ENCODE data around the gene DNAJC5G. TPM values are rescaled to one million over a fixed set of nuclear protein-coding genes. Genes with fewer than 3 reads are reported as not detected.
"Not testable (repeated sequence)": the region's sequence is repeated elsewhere in the genome, so short reads cannot be mapped to it uniquely, and the experiment has no call there.

DNAJC5G gene
- total RNA-seq, 2 experiments from 2014 or later: not detected

DNA sequence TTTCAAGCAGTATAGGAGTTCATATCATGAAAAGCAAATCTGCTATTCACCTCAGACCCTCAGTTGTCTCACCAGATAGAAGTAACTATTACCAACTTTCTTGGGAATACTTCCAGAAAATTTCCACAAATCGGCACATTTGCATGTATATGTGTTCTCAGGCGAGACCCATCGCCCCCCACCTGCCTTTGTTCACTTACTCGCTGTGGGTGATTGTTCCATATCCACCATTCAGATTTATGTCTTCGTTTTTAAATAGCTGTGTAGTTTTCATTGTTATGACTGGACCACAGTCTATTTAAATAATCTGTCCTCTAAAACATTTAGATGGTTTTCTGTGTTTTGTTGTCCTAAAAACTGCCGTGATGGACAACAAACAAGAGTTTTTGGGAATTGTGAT, 10.2 kb downstream of the DNAJC5G start:
- ChIA-PET POLR2A (no interaction called here), CTCF (interaction anchor here (7.2 kb wide), 1 partner anchor 17 kb away, joined by 74 read pairs; no protein-coding TSS in a partner anchor)
- Mint-ChIP-seq H3K27ac (no peak overlapping the region), H3K4me1 (ENCODE audit: low read depth) (no peaks in the 10 kb centered on the region), H3K9me3 (ENCODE audit: insufficient read depth) (no peaks in the 10 kb centered on the region), H3K27me3 (ENCODE audit: low read depth) (peaks cover 46% of the 10 kb centered on the region), H3K4me3 (no peak overlapping the region), H3K36me3 (ENCODE audit: low read depth) (no peaks in the 10 kb centered on the region)
- no peak for DNase-seq
- no peak for ATAC-seq

- DNase-seq (no peak), ATAC-seq (no peak)
- H3K27me3 Mint-ChIP-seq (ENCODE audit: low read depth): peaks cover 49% of the 10 kb centered on the region
- no peak overlapping the region for H3K27ac Mint-ChIP-seq
- no peaks in the 10 kb centered on the region for H3K9me3 Mint-ChIP-seq (ENCODE audit: insufficient read depth)
- H3K4me1 Mint-ChIP-seq (ENCODE audit: low read depth): peaks cover 2% of the 10 kb centered on the region
- ChIA-PET CTCF (interaction anchor here (0.7 to 7.3 kb wide), 4 partner anchors 8 to 23 kb away, joined by 3 to 61 read pairs (median 16); partner anchors contain the start of gene TRIM54), POLR2A (no interaction called here)
- H3K4me3 Mint-ChIP-seq: no peak overlapping the region
- no peaks in the 10 kb centered on the region for H3K36me3 Mint-ChIP-seq (ENCODE audit: low read depth)
Observed at GRCh38 chr2:27288610-27289009, 13.4 kb downstream of the DNAJC5G start.

DNA sequence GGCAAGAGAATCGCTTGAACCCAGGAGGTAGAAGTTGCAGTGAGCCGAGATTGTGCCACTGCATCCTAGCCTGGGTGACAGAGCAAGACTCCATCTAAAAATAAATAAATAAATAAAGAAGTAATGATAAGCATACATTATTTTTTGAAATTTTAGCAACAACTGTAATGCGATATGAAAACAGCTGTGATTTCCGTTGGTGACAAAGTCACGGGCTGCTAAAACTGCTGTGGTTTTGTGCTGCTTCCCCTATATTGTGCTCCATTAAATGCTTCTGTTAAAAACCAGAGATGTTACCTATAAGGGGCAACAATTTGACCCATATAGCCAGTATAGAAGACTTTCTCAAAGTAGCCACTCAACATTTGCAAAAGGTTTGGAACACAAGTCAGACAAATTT, 15.3 kb downstream of the DNAJC5G start:
- H3K27ac Mint-ChIP-seq: no peak overlapping the region
- H3K36me3 Mint-ChIP-seq (ENCODE audit: low read depth): no peaks in the 10 kb centered on the region
- DNase-seq (no peak), ATAC-seq (no peak)
- H3K4me1 Mint-ChIP-seq (ENCODE audit: low read depth): peaks cover 2% of the 10 kb centered on the region
- CTCF ChIA-PET: interaction anchor here (0.8 to 7.3 kb wide), 3 partner anchors 10 to 13 kb away, joined by 3 to 61 read pairs (median 23); partner anchors contain the start of gene TRIM54
- H3K27me3 Mint-ChIP-seq (ENCODE audit: low read depth): peaks cover 37% of the 10 kb centered on the region
- POLR2A ChIA-PET: no interaction called here
- H3K4me3 Mint-ChIP-seq: no peak overlapping the region
- no peaks in the 10 kb centered on the region for H3K9me3 Mint-ChIP-seq (ENCODE audit: insufficient read depth)

DNA sequence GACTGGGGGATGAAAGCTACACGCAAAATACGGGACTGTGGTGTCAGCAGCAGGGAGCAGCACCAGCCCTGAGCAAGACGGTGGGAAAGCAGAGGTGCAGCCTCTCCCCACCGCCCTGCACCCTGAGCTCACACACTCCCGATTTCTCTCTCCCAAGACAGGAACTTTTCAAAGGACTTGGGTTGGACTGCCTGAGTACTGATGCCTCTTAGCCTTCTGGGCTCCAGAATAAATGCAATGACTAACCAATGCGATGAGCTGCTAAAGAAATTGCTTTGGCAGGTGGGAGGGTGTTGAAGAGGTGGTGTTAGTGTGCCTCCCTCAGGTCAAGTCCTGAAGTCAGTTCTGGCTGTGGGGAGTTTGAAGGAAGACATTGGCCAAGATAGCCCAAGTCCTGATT, 16.6 kb downstream of the DNAJC5G start:
- Mint-ChIP-seq H3K27ac (no peak overlapping the region), H3K27me3 (ENCODE audit: low read depth) (peaks cover 27% of the 10 kb centered on the region), H3K4me1 (ENCODE audit: low read depth) (peaks cover 2% of the 10 kb centered on the region), H3K4me3 (no peak overlapping the region), H3K36me3 (ENCODE audit: low read depth) (no peaks in the 10 kb centered on the region), H3K9me3 (ENCODE audit: insufficient read depth) (no peaks in the 10 kb centered on the region)
- ChIA-PET CTCF (interaction anchor here (1.2 to 7.3 kb wide), 5 partner anchors 9 to 330 kb away, joined by 3 to 61 read pairs (median 4); partner anchors contain the start of gene TRIM54), POLR2A (interaction anchor here (0.9 kb wide), 1 partner anchor 31 kb away, joined by 3 read pairs; the partner anchor contains the start of gene MPV17)
- no peak for ATAC-seq
- no peak for DNase-seq

DNA sequence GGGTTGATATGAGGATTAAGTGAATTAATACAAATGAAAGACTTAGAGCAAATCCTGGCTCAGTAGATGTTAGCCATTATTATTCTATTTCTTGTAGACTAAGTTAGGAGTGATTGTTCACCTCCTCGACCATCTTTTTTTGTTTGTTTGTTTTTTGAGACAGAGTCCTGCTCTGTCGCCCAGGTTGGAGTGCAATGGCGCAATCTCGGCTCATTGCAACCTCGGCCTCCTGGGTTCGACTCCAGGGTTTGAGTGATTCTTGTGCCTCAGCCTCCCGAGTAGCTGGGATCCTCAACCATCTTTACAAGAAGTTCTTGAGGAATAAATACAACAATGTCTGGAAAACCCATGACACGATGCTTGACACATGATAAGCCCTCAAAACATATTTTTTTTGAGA, 19.7 kb downstream of the DNAJC5G start:
- ATAC-seq (no peak), DNase-seq (no peak)
- Mint-ChIP-seq H3K9me3 (ENCODE audit: insufficient read depth) (no peaks in the 10 kb centered on the region), H3K4me3 (no peak overlapping the region), H3K27ac (no peak overlapping the region), H3K36me3 (ENCODE audit: low read depth) (no peaks in the 10 kb centered on the region), H3K4me1 (ENCODE audit: low read depth) (peaks cover 2% of the 10 kb centered on the region), H3K27me3 (ENCODE audit: low read depth) (peaks cover 15% of the 10 kb centered on the region)
- CTCF ChIA-PET: interaction anchor here (3.9 kb wide), 1 partner anchor 8 kb away, joined by 36 read pairs; no protein-coding TSS in a partner anchor
- POLR2A ChIA-PET: no interaction called here

DNA sequence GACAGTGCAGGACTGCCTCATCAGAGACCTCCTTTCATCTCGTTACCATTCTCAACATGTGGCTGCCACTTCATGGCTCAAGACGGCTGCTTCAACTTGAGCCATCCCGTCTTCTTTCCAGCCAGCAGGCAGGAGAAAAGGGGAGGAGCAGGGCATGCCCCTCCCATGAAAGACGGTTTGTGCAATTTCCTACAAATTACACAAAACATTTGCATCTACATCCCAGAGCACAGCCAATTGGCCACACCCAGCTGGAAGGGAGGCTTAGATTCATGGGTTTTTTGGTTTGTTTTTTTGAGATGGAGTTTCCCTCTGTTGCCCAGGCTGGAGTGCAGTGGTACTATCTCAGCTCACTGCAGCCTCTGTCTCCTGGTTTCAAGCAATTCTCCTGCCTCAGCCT, 21.2 kb downstream of the DNAJC5G start:
- CTCF ChIA-PET: interaction anchor here (0.9 to 2.4 kb wide), 3 partner anchors 17 to 81 kb away, joined by 3 to 11 read pairs (median 3); no protein-coding TSS in a partner anchor
- no peak overlapping the region for H3K4me3 Mint-ChIP-seq
- POLR2A ChIA-PET: no interaction called here
- no peak for ATAC-seq
- DNase-seq: no peak
- H3K27ac Mint-ChIP-seq: no peak overlapping the region
- no peaks in the 10 kb centered on the region for H3K4me1 Mint-ChIP-seq (ENCODE audit: low read depth)
- no peaks in the 10 kb centered on the region for H3K9me3 Mint-ChIP-seq (ENCODE audit: insufficient read depth)
- H3K36me3 Mint-ChIP-seq (ENCODE audit: low read depth): no peaks in the 10 kb centered on the region
- peaks cover 14% of the 10 kb centered on the region for H3K27me3 Mint-ChIP-seq (ENCODE audit: low read depth)

DNA sequence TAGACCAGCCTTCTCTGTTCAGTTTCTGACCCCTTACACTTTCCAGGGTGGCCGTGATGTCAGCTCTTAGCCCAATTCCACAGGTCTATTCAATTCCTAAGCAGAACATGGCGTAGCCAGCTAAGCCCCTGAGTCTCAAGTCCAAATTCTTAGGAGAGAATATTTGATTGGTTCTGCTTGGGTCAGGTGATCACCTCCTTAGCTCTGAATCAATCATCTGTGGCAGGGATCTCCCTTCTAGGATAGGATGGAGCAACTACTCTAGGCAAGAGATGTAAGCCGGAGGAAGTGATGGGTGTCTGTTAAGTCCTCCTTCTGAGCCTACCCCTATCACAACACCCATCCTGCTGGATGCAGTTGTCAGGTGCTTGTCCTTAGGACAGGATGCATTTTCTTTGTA, 22.0 kb downstream of the DNAJC5G start:
- Mint-ChIP-seq H3K4me3 (no peak overlapping the region), H3K27me3 (ENCODE audit: low read depth) (peaks cover 8% of the 10 kb centered on the region), H3K4me1 (ENCODE audit: low read depth) (no peaks in the 10 kb centered on the region), H3K36me3 (ENCODE audit: low read depth) (no peaks in the 10 kb centered on the region), H3K27ac (no peak overlapping the region), H3K9me3 (ENCODE audit: insufficient read depth) (no peaks in the 10 kb centered on the region)
- DNase-seq (no peak), ATAC-seq (no peak)
- POLR2A ChIA-PET: no interaction called here
- CTCF ChIA-PET: interaction anchor here (0.9 to 2.4 kb wide), 3 partner anchors 17 to 81 kb away, joined by 3 to 11 read pairs (median 3); no protein-coding TSS in a partner anchor

DNA sequence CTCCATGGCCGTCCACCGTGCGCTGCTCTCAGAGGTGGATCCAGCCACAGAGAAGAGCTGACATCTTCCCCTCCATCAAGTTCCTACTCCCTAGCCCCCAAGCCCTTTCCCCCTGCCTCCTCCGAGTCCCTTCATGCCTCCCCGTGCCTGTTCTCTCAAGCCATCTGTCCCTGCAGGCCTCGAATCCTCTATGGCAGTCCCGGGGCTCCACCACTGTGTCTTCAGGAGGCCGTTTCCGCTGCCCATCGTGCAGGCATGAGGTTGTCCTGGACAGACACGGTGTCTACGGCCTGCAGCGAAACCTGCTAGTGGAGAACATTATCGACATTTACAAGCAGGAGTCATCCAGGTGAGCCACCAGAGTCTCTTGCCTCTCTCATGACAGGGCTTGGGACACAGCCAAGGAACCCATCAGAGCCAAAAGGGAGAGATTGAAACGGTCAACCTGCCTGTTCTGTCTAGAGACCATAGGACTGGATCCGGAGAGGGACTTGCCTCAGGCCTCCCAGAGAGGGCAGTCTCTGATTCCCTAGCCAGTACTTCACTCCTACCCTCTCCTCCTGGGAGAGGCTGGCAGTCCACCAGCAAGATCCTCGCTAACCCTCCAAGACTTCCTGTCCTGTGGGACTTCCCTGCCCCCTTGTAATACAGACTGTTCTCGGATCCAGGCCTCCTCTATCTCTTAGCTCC, 23.3 kb downstream of the DNAJC5G start:
- no peaks in the 10 kb centered on the region for H3K36me3 Mint-ChIP-seq (ENCODE audit: low read depth)
- no peaks in the 10 kb centered on the region for H3K27me3 Mint-ChIP-seq (ENCODE audit: low read depth)
- no peak overlapping the region for H3K27ac Mint-ChIP-seq
- no peak overlapping the region for H3K4me3 Mint-ChIP-seq
- DNase-seq: no peak
- H3K9me3 Mint-ChIP-seq (ENCODE audit: insufficient read depth): no peaks in the 10 kb centered on the region
- POLR2A ChIA-PET: no interaction called here
- CTCF ChIA-PET: no interaction called here
- ATAC-seq: no peak
- H3K4me1 Mint-ChIP-seq (ENCODE audit: low read depth): peaks cover 5% of the 10 kb centered on the region

DNA sequence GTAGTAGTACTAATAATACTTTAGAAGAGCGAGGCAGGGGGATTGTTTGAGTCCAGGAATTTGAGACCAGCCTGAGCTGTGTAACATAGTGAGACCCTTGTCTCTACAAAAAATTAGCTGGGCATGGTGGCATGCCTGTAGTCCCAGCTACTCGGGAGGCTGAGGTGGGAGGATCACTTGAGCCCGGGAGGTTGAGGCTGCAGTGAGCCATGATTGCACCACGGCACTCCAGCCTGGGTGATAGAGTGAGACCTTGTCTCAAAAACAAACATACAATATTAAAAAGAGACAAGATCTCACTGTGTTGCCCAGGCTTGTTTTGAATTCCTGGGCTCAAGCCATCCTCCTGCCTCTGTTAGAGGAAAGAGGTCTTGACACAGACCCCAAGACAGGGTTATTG, 25.4 kb downstream of the DNAJC5G start:
- not testable (repeated sequence) for H3K27me3 Mint-ChIP-seq (ENCODE audit: low read depth); H3K36me3 Mint-ChIP-seq (ENCODE audit: low read depth); H3K9me3 Mint-ChIP-seq (ENCODE audit: insufficient read depth); ATAC-seq; H3K4me3 Mint-ChIP-seq; H3K4me1 Mint-ChIP-seq (ENCODE audit: low read depth); H3K27ac Mint-ChIP-seq; DNase-seq
- ChIA-PET CTCF (interaction anchor here (0.6 to 5.0 kb wide), 7 partner anchors 9 to 213 kb away, joined by 3 to 74 read pairs (median 4); partner anchors contain the start of genes SLC30A3 and TRIM54), POLR2A (interaction anchor here (0.6 kb wide), 1 partner anchor 29 kb away, joined by 3 read pairs; no protein-coding TSS in a partner anchor)

GRCh38 chr2:27303093-27304025, 28.1 kb downstream of the DNAJC5G start:
- peak overlapping the region; percentile 56 for H3K4me3 Mint-ChIP-seq
- H3K36me3 Mint-ChIP-seq (ENCODE audit: low read depth): no peaks in the 10 kb centered on the region
- H3K9me3 Mint-ChIP-seq (ENCODE audit: insufficient read depth): no peaks in the 10 kb centered on the region
- ATAC-seq (peak; percentile 57), DNase-seq (peak; percentile 66)
- peaks cover 13% of the 10 kb centered on the region for H3K4me1 Mint-ChIP-seq (ENCODE audit: low read depth)
- ChIA-PET CTCF (interaction anchor here (0.6 to 5.0 kb wide), 52 partner anchors 9 to 532 kb away, joined by 3 to 74 read pairs (median 6); partner anchors contain the start of genes ABHD1, KHK, MPV17 and NRBP1), POLR2A (interaction anchor here (0.6 to 1.8 kb wide), 3 partner anchors 15 to 170 kb away, joined by 3 to 6 read pairs (median 5); partner anchors contain the start of gene MPV17)
- peak overlapping the region; percentile 58 for H3K27ac Mint-ChIP-seq
- H3K27me3 Mint-ChIP-seq (ENCODE audit: low read depth): peaks cover 4% of the 10 kb centered on the region

DNA sequence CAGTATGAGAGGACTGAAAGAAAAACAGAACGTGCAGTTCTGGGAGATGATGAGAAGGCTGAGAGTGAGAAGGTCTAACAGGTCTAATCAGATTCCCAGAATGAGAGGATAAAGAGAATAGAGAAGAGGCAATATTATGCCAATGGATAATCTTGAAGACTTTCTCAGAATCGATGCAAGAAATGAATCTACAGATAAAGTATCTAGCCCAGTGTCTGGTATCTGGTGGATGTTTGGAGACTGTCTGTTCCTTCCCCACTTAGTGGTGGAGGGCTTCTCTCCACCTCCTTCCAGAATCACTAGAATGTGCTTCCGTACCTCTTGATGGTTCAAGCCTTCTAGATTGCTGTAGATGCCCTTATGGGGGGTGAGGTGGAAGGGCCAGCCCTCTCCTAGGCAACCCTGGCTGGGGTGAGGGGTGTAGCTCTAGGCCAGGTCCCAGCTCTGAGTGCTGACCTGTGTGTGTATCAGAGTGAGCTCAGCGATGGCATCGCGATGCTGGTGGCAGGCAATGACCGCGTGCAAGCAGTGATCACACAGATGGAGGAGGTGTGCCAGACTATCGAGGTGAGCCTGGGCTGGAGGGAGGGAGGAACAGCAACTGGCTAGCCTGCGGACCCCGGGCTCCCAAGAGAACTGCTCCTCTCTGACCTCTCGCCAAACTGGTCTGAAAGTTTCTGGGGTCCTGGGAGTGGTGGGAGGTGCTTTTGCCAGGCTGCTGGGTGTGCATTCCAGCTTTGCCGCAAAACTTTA, 29.4 kb downstream of the DNAJC5G start:
- peaks cover 4% of the 10 kb centered on the region for H3K27me3 Mint-ChIP-seq (ENCODE audit: low read depth)
- H3K9me3 Mint-ChIP-seq (ENCODE audit: insufficient read depth): no peaks in the 10 kb centered on the region
- peaks cover 13% of the 10 kb centered on the region for H3K4me1 Mint-ChIP-seq (ENCODE audit: low read depth)
- no peak for ATAC-seq
- H3K4me3 Mint-ChIP-seq: no peak overlapping the region
- no peak for DNase-seq
- POLR2A ChIA-PET: no interaction called here
- no peak overlapping the region for H3K27ac Mint-ChIP-seq
- H3K36me3 Mint-ChIP-seq (ENCODE audit: low read depth): peaks cover 2% of the 10 kb centered on the region
- CTCF ChIA-PET: interaction anchor here (0.7 to 5.0 kb wide), 6 partner anchors 7 to 145 kb away, joined by 3 to 74 read pairs (median 11); partner anchors contain the start of genes SLC30A3, TRIM54 and ZNF513

Data from activated CD8-positive, alpha-beta T cell treated with anti-CD3 and anti-CD28 coated beads, Interleukin-2, amount 10 ng/mL, durations not matched to agents 7 days and 5 days (primary cell).